GM13976 (cell line): ENCODE measurements around the gene ZCWPW1.
A peak's percentile ranks its signal among the peaks of the same experiment; 100 is the strongest.

Experiments used
- DNase-seq: peaks from one replicate; pipeline ENCODE4 v3.0.0; 2012; ENCODE audit warnings: low spot score
- in situ Hi-C: fragments of 300-500 bp; cut with MboI; formaldehyde crosslinking; loops from one replicate; pipeline ENCODE4 v1.12.0; 2022; ENCODE audit warnings: low sequenced_read_pairs, mixed read lengths, inconsistent platforms; ENCODE audit not compliant: unreplicated experiment
- TF ChIP-seq, protein P1 (sequence below): IDR thresholded peaks from 2 replicates; pipeline ENCODE4 v1.5.1; 2012; ENCODE audit warnings: borderline replicate concordance, mild to moderate bottlenecking; ENCODE audit not compliant: insufficient read depth; ENCODE audit errors: extremely low read depth, missing control alignments, control extremely low read depth

ZCWPW1 gene

GRCh38 chr7:100437150-100438100, 8.9 kb upstream of the ZCWPW1 start:
- in situ Hi-C loops: no loop called here
- TF ChIP-seq, protein P1, sequence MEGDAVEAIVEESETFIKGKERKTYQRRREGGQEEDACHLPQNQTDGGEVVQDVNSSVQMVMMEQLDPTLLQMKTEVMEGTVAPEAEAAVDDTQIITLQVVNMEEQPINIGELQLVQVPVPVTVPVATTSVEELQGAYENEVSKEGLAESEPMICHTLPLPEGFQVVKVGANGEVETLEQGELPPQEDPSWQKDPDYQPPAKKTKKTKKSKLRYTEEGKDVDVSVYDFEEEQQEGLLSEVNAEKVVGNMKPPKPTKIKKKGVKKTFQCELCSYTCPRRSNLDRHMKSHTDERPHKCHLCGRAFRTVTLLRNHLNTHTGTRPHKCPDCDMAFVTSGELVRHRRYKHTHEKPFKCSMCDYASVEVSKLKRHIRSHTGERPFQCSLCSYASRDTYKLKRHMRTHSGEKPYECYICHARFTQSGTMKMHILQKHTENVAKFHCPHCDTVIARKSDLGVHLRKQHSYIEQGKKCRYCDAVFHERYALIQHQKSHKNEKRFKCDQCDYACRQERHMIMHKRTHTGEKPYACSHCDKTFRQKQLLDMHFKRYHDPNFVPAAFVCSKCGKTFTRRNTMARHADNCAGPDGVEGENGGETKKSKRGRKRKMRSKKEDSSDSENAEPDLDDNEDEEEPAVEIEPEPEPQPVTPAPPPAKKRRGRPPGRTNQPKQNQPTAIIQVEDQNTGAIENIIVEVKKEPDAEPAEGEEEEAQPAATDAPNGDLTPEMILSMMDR: no peak
- no peak for DNase-seq

GRCh38 chr7:100435401-100436304, 7.2 kb upstream of the ZCWPW1 start:
- in situ Hi-C loops: no loop called here
- TF ChIP-seq, protein P1: no peak
- peak; percentile 51 for DNase-seq

DNA sequence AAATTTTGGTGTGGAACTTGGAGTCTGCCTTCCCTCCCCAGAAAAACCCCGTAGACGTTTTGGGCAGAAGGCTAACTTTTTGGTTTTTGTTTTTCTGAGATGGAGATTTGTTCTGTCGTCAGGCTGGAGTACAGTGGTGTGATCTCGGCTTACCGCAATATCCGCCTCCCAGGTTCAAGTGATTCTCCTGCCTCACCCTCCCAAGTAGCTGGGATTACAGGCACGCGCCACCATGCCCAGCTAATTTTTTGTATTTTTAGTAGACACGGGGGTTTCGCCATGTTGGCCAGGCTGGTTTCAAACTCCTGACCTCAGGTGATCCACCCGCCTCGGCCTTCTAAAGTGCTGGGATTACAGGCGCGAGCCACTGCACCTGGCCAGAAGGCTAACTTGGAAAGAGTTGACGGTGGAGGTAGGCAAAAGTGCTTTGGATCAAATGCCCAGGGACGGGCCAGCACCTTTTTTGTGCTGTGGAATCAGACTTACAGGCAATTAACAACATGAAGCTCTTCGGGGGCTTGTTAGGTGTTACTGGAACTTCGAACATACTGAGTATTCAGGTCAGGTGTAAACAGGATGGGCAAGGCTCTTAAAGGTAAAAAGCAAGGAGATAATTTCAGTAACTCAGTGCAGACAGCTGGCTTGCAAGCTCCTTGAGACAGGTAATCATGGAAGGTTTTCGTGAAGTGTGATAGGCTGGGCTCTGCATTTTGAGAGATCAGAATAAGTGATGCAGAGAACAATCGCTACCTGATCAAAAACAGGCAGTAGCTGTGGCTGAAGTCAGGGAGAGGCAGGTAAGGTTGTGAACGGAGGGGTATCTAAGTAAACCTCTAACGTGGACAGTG, 6.0 kb upstream of the ZCWPW1 start:
- TF ChIP-seq, protein P1: no peak
- in situ Hi-C loops: no loop called here
- no peak for DNase-seq

- DNase-seq: no peak
- in situ Hi-C loops: no loop called here
- TF ChIP-seq, protein P1: no peak
These were observed 5.2 kb upstream of the ZCWPW1 start for GRCh38 chr7:100433592-100434296.

- TF ChIP-seq, protein P1: no peak
- no peak for DNase-seq
- in situ Hi-C loops: no loop called here
These were observed 4.7 kb upstream of the ZCWPW1 start for GRCh38 chr7:100433276-100433591.
